H9 (cell line): ENCODE data around the gene CCDC33. TPM values are rescaled to one million over a fixed set of nuclear protein-coding genes. Genes with fewer than 3 reads are reported as not detected.

Source experiments
- DNase-seq: peaks from one replicate; pipeline ENCODE4 v3.0.0-alpha.2; 2017
- H2AFZ ChIP-seq: one replicate; pipeline ENCODE4 v1.6.1; 2013; ENCODE audit warnings: mild to moderate bottlenecking, low read length, control low read depth, moderate library complexity
- H2AK5ac ChIP-seq: 2 replicates; pipeline ENCODE4 v1.6.1; 2013; ENCODE audit warnings: low read length, control low read depth, mixed read lengths; ENCODE audit not compliant: insufficient read length
- H2BK120ac ChIP-seq: one replicate; pipeline ENCODE4 v1.6.1; 2013; ENCODE audit warnings: low read depth, mild to moderate bottlenecking, low read length, control low read depth, inconsistent platforms; ENCODE audit not compliant: poor library complexity, severe bottlenecking
- H2BK12ac ChIP-seq: 2 replicates; pipeline ENCODE4 v1.6.1; 2013; ENCODE audit warnings: low read length, control low read depth, mixed read lengths, low read depth; ENCODE audit not compliant: insufficient read length
- H2BK15ac ChIP-seq: 2 replicates; pipeline ENCODE4 v1.6.1; 2013; ENCODE audit warnings: low read depth, low read length, control low read depth
- H2BK20ac ChIP-seq: one replicate; pipeline ENCODE4 v1.6.1; 2013; ENCODE audit warnings: low read depth, mild to moderate bottlenecking, low read length, control low read depth, inconsistent platforms; ENCODE audit not compliant: poor library complexity, severe bottlenecking
- H2BK5ac ChIP-seq: 2 replicates; pipeline ENCODE4 v1.6.1; 2013; ENCODE audit warnings: low read length, control low read depth, mixed read lengths; ENCODE audit not compliant: insufficient read length
- H3K14ac ChIP-seq: 2 replicates; pipeline ENCODE4 v1.6.1; 2013; ENCODE audit warnings: low read length, control low read depth; ENCODE audit not compliant: insufficient read depth
- H3K18ac ChIP-seq: 2 replicates; pipeline ENCODE4 v1.6.1; 2013; ENCODE audit warnings: low read depth, mild to moderate bottlenecking, mixed read lengths, low read length, control low read depth; ENCODE audit not compliant: insufficient read length
- H3K23ac ChIP-seq: 2 replicates; pipeline ENCODE4 v1.6.1; 2013; ENCODE audit warnings: low read length, control low read depth, mixed read lengths, low read depth; ENCODE audit not compliant: insufficient read length
- H3K23me2 ChIP-seq: 2 replicates; pipeline ENCODE4 v1.6.1; 2013; ENCODE audit warnings: low read depth, mild to moderate bottlenecking, mixed read lengths, low read length, control low read depth; ENCODE audit not compliant: insufficient read length, poor library complexity, severe bottlenecking
- H3K27ac ChIP-seq: 2 replicates; pipeline ENCODE4 v1.5.1; 2013; ENCODE audit warnings: low read length, control low read depth, mixed read lengths, low read depth; ENCODE audit not compliant: insufficient read length
- H3K27me3 ChIP-seq: 2 replicates; pipeline ENCODE4 v1.6.1; 2013; ENCODE audit warnings: low read length, control low read depth, inconsistent platforms; ENCODE audit not compliant: insufficient read depth
- H3K4ac ChIP-seq: 2 replicates; pipeline ENCODE4 v1.6.1; 2013; ENCODE audit warnings: low read depth, mild to moderate bottlenecking, control low read depth, inconsistent platforms, low read length, moderate library complexity
- H3K4me1 ChIP-seq: 2 replicates; pipeline ENCODE4 v1.6.1; 2013; ENCODE audit warnings: low read length, control low read depth, inconsistent platforms; ENCODE audit not compliant: insufficient read depth
- H3K4me2 ChIP-seq: 2 replicates; pipeline ENCODE4 v1.6.1; 2013; ENCODE audit warnings: low read length, control low read depth, mixed read lengths; ENCODE audit not compliant: insufficient read length, insufficient read depth
- H3K56ac ChIP-seq: 2 replicates; pipeline ENCODE4 v1.6.1; 2013; ENCODE audit warnings: low read depth, mild to moderate bottlenecking, mixed read lengths, low read length, control low read depth; ENCODE audit not compliant: insufficient read length
- H3K79me1 ChIP-seq: 2 replicates; pipeline ENCODE4 v1.6.1; 2013; ENCODE audit warnings: low read depth, mild to moderate bottlenecking, moderate library complexity, low read length, control low read depth, inconsistent platforms; ENCODE audit not compliant: insufficient read depth, poor library complexity, severe bottlenecking
- H3K79me2 ChIP-seq: 2 replicates; pipeline ENCODE4 v1.6.1; 2013; ENCODE audit warnings: low read length, control low read depth, inconsistent platforms; ENCODE audit not compliant: insufficient read depth
- H3K9ac ChIP-seq: 2 replicates; pipeline ENCODE4 v1.6.1; 2013; ENCODE audit warnings: low read length, control low read depth, mixed read lengths; ENCODE audit not compliant: insufficient read length; ENCODE audit errors: extremely low read depth
- H3K9me3 ChIP-seq: one replicate; pipeline ENCODE4 v1.6.1; 2013; ENCODE audit warnings: low read depth, low read length, inconsistent platforms; ENCODE audit not compliant: control insufficient read depth
- H3T11ph ChIP-seq: one replicate; pipeline ENCODE4 v1.6.1; 2013; ENCODE audit warnings: mild to moderate bottlenecking, low read length, control low read depth, inconsistent platforms
- H4K20me1 ChIP-seq: one replicate; pipeline ENCODE4 v1.6.1; 2013; ENCODE audit not compliant: control insufficient read depth, insufficient read length, insufficient read depth
- H4K5ac ChIP-seq: 2 replicates; pipeline ENCODE4 v1.6.1; 2013; ENCODE audit warnings: low read depth, mild to moderate bottlenecking, mixed read lengths, low read length, control low read depth; ENCODE audit not compliant: insufficient read length
- H4K8ac ChIP-seq: replicated peaks from 2 replicates; pipeline ENCODE4 v1.6.1; 2013; ENCODE audit warnings: low read length, control low read depth, mixed read lengths, low read depth; ENCODE audit not compliant: insufficient read length
- H4K91ac ChIP-seq: 2 replicates; pipeline ENCODE4 v1.6.1; 2013; ENCODE audit warnings: low read depth, mild to moderate bottlenecking, moderate library complexity, mixed read lengths, low read length, control low read depth; ENCODE audit not compliant: insufficient read length
- H3K27ac Mint-ChIP-seq, 3 experiments: 2 replicates in 2 of 3; 3 replicates in 1 of 3; pipeline ENCODE4 v1.8.0; 2020 to 2021; ENCODE audit warnings: mixed read lengths in 3 of 3, mild to moderate bottlenecking in 1 of 3, moderate library complexity in 1 of 3
- H3K27me3 Mint-ChIP-seq: 2 replicates; pipeline ENCODE4 v1.8.0; 2021; ENCODE audit warnings: low read depth, mild to moderate bottlenecking, moderate library complexity, mixed read lengths
- H3K36me3 Mint-ChIP-seq, 3 experiments: 2 replicates in 2 of 3; 3 replicates in 1 of 3; pipeline ENCODE4 v1.8.0; 2020 to 2021; ENCODE audit warnings: low read depth in 3 of 3, mixed read lengths in 3 of 3; ENCODE audit not compliant: insufficient read depth in 1 of 3
- H3K4me1 Mint-ChIP-seq, 2 experiments: 2 replicates each; pipeline ENCODE4 v1.8.0; 2020; ENCODE audit warnings: mixed read lengths in 2 of 2
- H3K4me3 Mint-ChIP-seq, 2 experiments: 2 replicates in 1 of 2; 3 replicates in 1 of 2; pipeline ENCODE4 v1.8.0; 2020 to 2021; ENCODE audit warnings: mild to moderate bottlenecking in 2 of 2, mixed read lengths in 2 of 2, moderate library complexity in 1 of 2
- H3K9me3 Mint-ChIP-seq, 2 experiments: 2 replicates in 1 of 2; 3 replicates in 1 of 2; pipeline ENCODE4 v1.8.0; 2020; ENCODE audit warnings: mild to moderate bottlenecking in 2 of 2, mixed read lengths in 2 of 2, moderate library complexity in 1 of 2
- CTCF ChIP-seq: fragments of 200-600 bp; sonication (generic); conservative IDR thresholded peaks from 3 replicates; pipeline ENCODE4 v1.8.0; 2021; ENCODE audit warnings: antibody characterized with exemption, mild to moderate bottlenecking
- WGBS: extraction: QIAGEN DNeasy Blood & Tissue Kit; methylation state at CpG from one replicate; pipeline ENCODE4 v1.1.7; 2013; ENCODE audit warnings: missing lambda C conversion rate, low lambda C conversion rate, mixed read lengths; ENCODE audit not compliant: insufficient read length; ENCODE audit errors: extremely low coverage; 5-methylcytosine and 5-hydroxymethylcytosine counted together
- total RNA-seq: library from RNA; stranded (reverse); gene quantifications from 2 replicates; pipeline ENCODE4 v1.2.1, GENCODE V29; 2021

The CCDC33 gene
- total RNA-seq, 1 experiment from 2014 or later = 4.6 TPM

GRCh38 chr15:74326746-74327145 is 90.6 kb downstream of the CCDC33 start:
- no peaks in the 10 kb centered on the region for H3K79me1 ChIP-seq
- no peak overlapping the region for H2AK5ac ChIP-seq
- no peak for TF ChIP-seq CTCF
- Mint-ChIP-seq H3K27me3 (peaks cover 12% of the 10 kb centered on the region), H3K27ac (no peak overlapping the region; a peak in 1 of 7 replicates), H3K36me3 (no peaks in the 10 kb centered on the region), H3K4me3 (no peak overlapping the region), H3K9me3 (no peaks in the 10 kb centered on the region), H3K4me1 (peaks cover 16 to 37% of the 10 kb centered on the region in 2 experiments)
- H3K23me2 ChIP-seq = no peaks in the 10 kb centered on the region
- H3K27ac ChIP-seq = no peak overlapping the region
- 0 out of 2 replicates have a peak overlapping the region, but pooled peaks have one; percentile 40 for H2BK15ac ChIP-seq
- no peaks in the 10 kb centered on the region for H4K20me1 ChIP-seq
- H4K5ac ChIP-seq = no peak overlapping the region
- H3K18ac ChIP-seq = peak overlapping the region; percentile 33
- no CpG with 5 or more reads among the region's 4 CpGs for WGBS
- H2BK5ac ChIP-seq = no peak overlapping the region
- no peak overlapping the region for H3K4ac ChIP-seq
- H3K9me3 ChIP-seq = no peaks in the 10 kb centered on the region
- H3K56ac ChIP-seq = no peak overlapping the region
- H3K27me3 ChIP-seq = no peaks in the 10 kb centered on the region
- peak overlapping the region; percentile 71 for H3K14ac ChIP-seq
- no peak overlapping the region for H3T11ph ChIP-seq
- H3K9ac ChIP-seq = no peak overlapping the region
- no peak overlapping the region for H2AFZ ChIP-seq
- DNase-seq = no peak
- no peak overlapping the region for H4K8ac ChIP-seq
- H3K23ac ChIP-seq = no peak overlapping the region
- H2BK120ac ChIP-seq = no peak overlapping the region
- peaks cover 5% of the 10 kb centered on the region; the same call in 1 of the 2 replicates for H3K4me1 ChIP-seq
- no peak overlapping the region for H2BK20ac ChIP-seq
- H4K91ac ChIP-seq = no peak overlapping the region
- H3K4me2 ChIP-seq = no peak overlapping the region
- no peaks in the 10 kb centered on the region for H3K79me2 ChIP-seq
- H2BK12ac ChIP-seq = no peak overlapping the region
